Epithelial cell of esophagus (primary cell): ENCODE data around the gene LSM7.
A peak's percentile ranks its signal among the peaks of the same experiment; 100 is the strongest.

Source experiments
- DNase-seq: peaks from one replicate; pipeline ENCODE4 v3.0.0; 2010; ENCODE audit warnings: low read depth
- H3K4me3 ChIP-seq: 2 replicates; pipeline ENCODE4 v1.5.1; 2011; ENCODE audit warnings: mild to moderate bottlenecking, low read length, control low read depth
- CTCF ChIP-seq: IDR thresholded peaks from 2 replicates; pipeline ENCODE4 v1.5.1; 2011; ENCODE audit warnings: low read depth, mild to moderate bottlenecking, low read length, control low read depth, inconsistent platforms; ENCODE audit not compliant: insufficient read depth; ENCODE audit errors: missing control alignments

LSM7 gene

GRCh38 chr19:2328401-2329148 lies at the start of gene LSM7, which contains the start of gene SPPL2B:
LSM7 (minus strand) TSS chr19:2328586; CDS start chr19:2328566, 20 bp downstream.
SPPL2B (plus strand) TSS chr19:2328684; CDS start chr19:2328710, 26 bp downstream.
- peak; percentile 89 for DNase-seq
- no peak for TF ChIP-seq CTCF
- peak within 1 kb of the TSS; percentile 95 for H3K4me3 ChIP-seq

GRCh38 chr19:2376784-2377519 lies 48.6 kb upstream of the LSM7 start:
- no peak overlapping the region for H3K4me3 ChIP-seq
- no peak for DNase-seq
- TF ChIP-seq CTCF: no peak

DNA sequence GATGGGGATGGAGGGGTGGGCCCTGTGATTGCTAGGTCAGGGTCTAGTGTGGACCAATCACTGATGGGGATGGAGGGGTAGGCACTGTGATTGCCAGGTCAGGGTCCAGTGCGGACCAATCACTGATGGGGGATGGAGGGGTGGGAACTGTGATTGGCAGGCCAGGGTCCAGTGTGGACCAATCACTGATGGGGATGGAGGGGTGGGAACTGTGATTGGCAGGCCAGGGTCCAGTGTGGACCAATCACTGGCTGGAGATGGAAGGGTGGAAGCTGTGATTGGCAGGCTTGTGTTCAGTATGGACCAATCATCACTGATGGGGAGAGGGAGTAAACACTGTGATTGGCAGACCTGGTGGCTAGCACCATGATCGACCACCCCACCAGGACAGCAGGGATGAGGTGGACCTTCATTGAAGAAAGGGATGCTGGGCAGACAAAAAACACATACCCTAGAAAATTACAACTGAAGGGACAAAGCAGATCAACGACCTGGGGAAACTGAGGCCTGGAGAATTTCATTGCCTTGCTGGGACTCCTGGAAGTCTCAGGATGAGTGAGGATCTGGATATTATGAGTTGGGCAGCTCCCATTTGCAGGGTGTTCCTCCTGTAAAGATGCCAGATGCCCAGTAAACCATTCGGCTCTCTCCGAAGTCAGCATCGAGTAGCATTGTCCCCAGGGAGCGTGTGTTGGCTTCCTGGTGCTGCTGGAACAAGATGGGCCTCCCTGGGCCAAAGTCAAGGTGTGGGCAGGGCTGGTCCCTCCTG lies 47.2 kb upstream of the LSM7 start:
- no peak for TF ChIP-seq CTCF

GRCh38 chr19:2374808-2375207 lies 46.4 kb upstream of the LSM7 start:
- no peak for TF ChIP-seq CTCF
- H3K4me3 ChIP-seq: no peak overlapping the region
- no peak for DNase-seq

More for the DNA sequence above, 47.2 kb upstream of the LSM7 start:
- no peak overlapping the region for H3K4me3 ChIP-seq
- DNase-seq: no peak

- DNase-seq: no peak
- no peak for TF ChIP-seq CTCF
- H3K4me3 ChIP-seq: no peak overlapping the region
These were observed 43.8 kb upstream of the LSM7 start for GRCh38 chr19:2372076-2372612.

- peak; percentile 21 for DNase-seq
- no peak overlapping the region for H3K4me3 ChIP-seq
- TF ChIP-seq CTCF: no peak
These were observed 43.3 kb upstream of the LSM7 start for GRCh38 chr19:2371656-2372055.
